ENCODE data around the gene BEST3. TPM values are rescaled to one million over a fixed set of nuclear protein-coding genes. Genes with fewer than 3 reads are reported as not detected.

BEST3 gene
- total RNA-seq, 1 donor from 2014 or later = 0.80 TPM

- Histone ChIP-seq H3K4me3 (no peak overlapping the region), H3K36me3 (no peaks in the 10 kb centered on the region), H3K27ac (replicated peaks) (no peak overlapping the region), H3K9me3 (replicated peaks) (no peaks in the 10 kb centered on the region), H3K27me3 (ENCODE audit: low read depth) (no peaks in the 10 kb centered on the region), H3K4me1 (peaks cover 3% of the 10 kb centered on the region)
- intact Hi-C loops (cut with micrococcal nuclease) = no loop called here
- DNase-seq = no peak
- TF ChIP-seq CTCF (IDR thresholded peaks at IDR 0.05; ENCODE audit: borderline replicate concordance) = no peak
These were observed 16.9 kb downstream of the BEST3 start for GRCh38 chr12:69682110-69682755.

- Histone ChIP-seq H3K27me3 (ENCODE audit: low read depth) (no peaks in the 10 kb centered on the region), H3K27ac (replicated peaks) (no peak overlapping the region), H3K4me3 (no peak overlapping the region), H3K9me3 (replicated peaks) (no peaks in the 10 kb centered on the region), H3K4me1 (no peaks in the 10 kb centered on the region), H3K36me3 (no peaks in the 10 kb centered on the region)
- intact Hi-C loops (cut with micrococcal nuclease) = no loop called here
- no peak for TF ChIP-seq CTCF (IDR thresholded peaks at IDR 0.05; ENCODE audit: borderline replicate concordance)
- DNase-seq = no peak
These were observed 20.0 kb downstream of the BEST3 start for GRCh38 chr12:69679119-69679518.

GRCh38 chr12:69676257-69677012 is 22.7 kb downstream of the BEST3 start:
- H3K4me3 ChIP-seq = no peak overlapping the region
- no peaks in the 10 kb centered on the region for H3K27me3 ChIP-seq (ENCODE audit: low read depth)
- intact Hi-C loops (cut with micrococcal nuclease) = no loop called here
- H3K36me3 ChIP-seq = no peaks in the 10 kb centered on the region
- H3K9me3 ChIP-seq (replicated peaks) = no peaks in the 10 kb centered on the region
- no peak overlapping the region for H3K27ac ChIP-seq (replicated peaks)
- no peak for DNase-seq
- no peaks in the 10 kb centered on the region for H3K4me1 ChIP-seq
- TF ChIP-seq CTCF (IDR thresholded peaks at IDR 0.05; ENCODE audit: borderline replicate concordance) = no peak

GRCh38 chr12:69672195-69672594 is 26.9 kb downstream of the BEST3 start:
- Histone ChIP-seq H3K4me1 (no peaks in the 10 kb centered on the region), H3K4me3 (no peak overlapping the region), H3K27me3 (ENCODE audit: low read depth) (no peaks in the 10 kb centered on the region), H3K36me3 (no peaks in the 10 kb centered on the region), H3K9me3 (replicated peaks) (no peaks in the 10 kb centered on the region), H3K27ac (replicated peaks) (no peak overlapping the region)
- TF ChIP-seq CTCF (IDR thresholded peaks at IDR 0.05; ENCODE audit: borderline replicate concordance) = no peak
- DNase-seq = no peak
- intact Hi-C loops (cut with micrococcal nuclease) = no loop called here

GRCh38 chr12:69671597-69671996 is 27.5 kb downstream of the BEST3 start:
- Histone ChIP-seq H3K9me3 (replicated peaks) (no peaks in the 10 kb centered on the region), H3K36me3 (no peaks in the 10 kb centered on the region), H3K27me3 (ENCODE audit: low read depth) (no peaks in the 10 kb centered on the region), H3K27ac (replicated peaks) (no peak overlapping the region), H3K4me1 (peaks cover 3% of the 10 kb centered on the region), H3K4me3 (no peak overlapping the region)
- no peak for TF ChIP-seq CTCF (IDR thresholded peaks at IDR 0.05; ENCODE audit: borderline replicate concordance)
- intact Hi-C loops (cut with micrococcal nuclease) = no loop called here
- no peak for DNase-seq

Data from left ventricle myocardium inferior (tissue), 1 donor.